Heart right ventricle (tissue), 16 donors: ENCODE data around the gene SSNA1. TPM values are rescaled to one million over a fixed set of nuclear protein-coding genes. Genes with fewer than 3 reads are reported as not detected.
A peak's percentile ranks its signal among the peaks of the same experiment; 100 is the strongest.

Source experiments
- ATAC-seq, 8 donors: fragments of 200-7000 bp; cut with Tn5 transposase; one replicate each; pipeline ENCODE4 v1.9.1; 2020; ENCODE audit warnings: mild to moderate bottlenecking in 8 of 8, moderate library complexity in 8 of 8, moderate number of reproducible peaks in 1 of 8
- DNase-seq, 2 donors: peaks; one replicate each; pipeline ENCODE4 v3.0.0-alpha.2; 2020
- H3K27ac ChIP-seq, 10 donors: fragments of 200-600 bp; sonication (generic) in 2 of 10; one replicate each; pipeline versions ENCODE4 v1.5.0 to v1.8.0; 2020 to 2022; ENCODE audit warnings: mild to moderate bottlenecking in 3 of 10
- H3K27me3 ChIP-seq, 7 donors: fragments of 200-600 bp; one replicate each; pipeline ENCODE4 v1.8.0; 2021 to 2022; ENCODE audit warnings: mild to moderate bottlenecking in 2 of 7
- H3K36me3 ChIP-seq, 9 donors: fragments of 200-600 bp; sonication (generic) in 1 of 9; one replicate each; pipeline versions ENCODE4 v1.5.0 to v1.8.0; 2020 to 2022; ENCODE audit warnings: mild to moderate bottlenecking in 2 of 9
- H3K4me1 ChIP-seq, 9 donors: fragments of 200-600 bp; sonication (generic) in 1 of 9; one replicate each; pipeline versions ENCODE4 v1.5.0 to v1.8.0; 2020 to 2022; ENCODE audit warnings: mild to moderate bottlenecking in 4 of 9
- H3K4me3 ChIP-seq, 10 donors: fragments of 200-600 bp; sonication (generic) in 2 of 10; one replicate each; pipeline versions ENCODE4 v1.5.0 to v1.8.0; 2020 to 2022; ENCODE audit warnings: mild to moderate bottlenecking in 7 of 10, moderate library complexity in 2 of 10
- H3K9me3 ChIP-seq, 11 donors: fragments of 200-600 bp in 10 of 11; sonication (generic) in 2 of 11; one replicate each; pipeline versions ENCODE4 v1.5.0 to v1.8.0; 2013 to 2022; ENCODE audit warnings: mild to moderate bottlenecking in 2 of 11, control low read depth in 1 of 11, moderate library complexity in 1 of 11
- WGBS, 2 donors: extraction: QIAGEN DNeasy Blood & Tissue Kit; methylation state at CpG; one replicate each; pipeline ENCODE4 v1.1.7; 2013; ENCODE audit warnings: inconsistent platforms in 1 of 2; 5-methylcytosine and 5-hydroxymethylcytosine counted together
- intact Hi-C, 10 donors: fragments of 100-400 bp; cut with DNase I; formaldehyde crosslinking; loops; one replicate each; pipeline versions ENCODE4 v1.11.1 to v1.14.2; 2022
- polyA plus RNA-seq, 2 donors: library from polyadenylated mRNA; stranded (reverse); fragments of 200-250 nt; gene quantifications; one replicate each; pipeline ENCODE4 v1.2.3, GENCODE V29; 2013
- total RNA-seq, 10 donors: library from RNA; stranded (reverse); fragmentation: NEBNext Ultra II Directional in 3 of 10; extraction: Animal tissue kit (Norgen Biotek cat#: 25700) in 3 of 10; gene quantifications; one replicate each; pipeline versions ENCODE4 v1.2.1 to v1.2.4, GENCODE V29; 2021 to 2023
- TF ChIP-seq, protein P1 (sequence below), 9 donors: fragments of 200-600 bp; sonication (generic) in 2 of 9; IDR thresholded peaks; one replicate each; pipeline versions ENCODE4 v1.5.0 to v1.8.0; 2021 to 2022; ENCODE audit warnings: antibody characterized with exemption in 9 of 9, mild to moderate bottlenecking in 5 of 9, moderate library complexity in 1 of 9
- donor health status: Arrhythmogenic right ventricular cardiomyopathy.
- donor health status: ischemic (EF 13 %, LVEDD 7.1; RV severe dilation, severe dysfunction).
- donor health status: healthy with polysubstance abuse.
- donor health status: DM: no; HTN: yes; CAD: no.
- donor health status: DM: no; HTN: no; CAD: no.
- donor health status: ischemic (EF 25% LVEDD 6.9; RV normal size, moderate dysfunction).
- donor health status: ischemic (EF 25% LVEDD 5.7; RV mildly dilated, moderate dysfunction).
- donor health status: healthy.
- donor health status: DM: yes; HTN: yes; CAD: no.
- donor health status: Ischemic cardiomyopathy.
- donor health status: ischemic (EF 35%, LVEDD 5.7; RV mildly dilated, moderate dysfunction).
- donor health status: nonischemic (EF 11% LVEDD 7.7; RV severe dilation, severe dysfunction).
- donor health status: DM: yes; HTN: yes; CAD: no.
- donor health status: PGD.
- donor health status: ischemic (EF 29% LVEDD 5.4; RV normal size, mild dysfunction).
- donor health status: nonischemic (EF 23%, LVEDD 6.1; RV moderate dilation, normal function).

The SSNA1 gene
- total and polyA plus RNA-seq, 12 donors, result 47.3 to 168 (median 57.6) TPM

DNA sequence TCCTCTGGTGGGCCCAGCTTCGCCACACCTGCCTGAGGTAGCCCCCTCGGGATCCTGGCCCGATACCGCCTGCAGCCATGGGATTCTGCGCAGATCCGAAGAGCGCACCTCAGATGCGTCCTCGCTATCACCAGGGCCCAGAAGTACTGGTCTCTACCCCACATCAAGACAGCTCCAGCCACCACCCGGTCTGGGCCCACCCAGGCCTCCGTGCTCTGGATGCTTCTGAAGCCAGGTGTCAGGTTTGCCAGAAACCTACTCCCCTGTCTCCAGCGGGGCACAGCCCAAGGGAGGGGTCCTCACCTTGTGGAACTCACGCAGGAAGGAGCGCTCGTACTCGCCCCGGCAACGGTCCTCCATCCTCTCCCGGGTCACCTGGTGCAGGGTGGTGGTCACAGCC is 2.6 kb upstream of the SSNA1 start:
- peaks cover 27 to 50% (median 42%) of the 10 kb centered on the region in 9 donors for H3K4me1 ChIP-seq
- no peak overlapping the region for H3K27ac ChIP-seq
- WGBS, 2 donors, result 93 to 95% methylated on average over 19 of the region's 19 CpGs
- no peak overlapping the region for H3K4me3 ChIP-seq
- TF ChIP-seq, protein P1, sequence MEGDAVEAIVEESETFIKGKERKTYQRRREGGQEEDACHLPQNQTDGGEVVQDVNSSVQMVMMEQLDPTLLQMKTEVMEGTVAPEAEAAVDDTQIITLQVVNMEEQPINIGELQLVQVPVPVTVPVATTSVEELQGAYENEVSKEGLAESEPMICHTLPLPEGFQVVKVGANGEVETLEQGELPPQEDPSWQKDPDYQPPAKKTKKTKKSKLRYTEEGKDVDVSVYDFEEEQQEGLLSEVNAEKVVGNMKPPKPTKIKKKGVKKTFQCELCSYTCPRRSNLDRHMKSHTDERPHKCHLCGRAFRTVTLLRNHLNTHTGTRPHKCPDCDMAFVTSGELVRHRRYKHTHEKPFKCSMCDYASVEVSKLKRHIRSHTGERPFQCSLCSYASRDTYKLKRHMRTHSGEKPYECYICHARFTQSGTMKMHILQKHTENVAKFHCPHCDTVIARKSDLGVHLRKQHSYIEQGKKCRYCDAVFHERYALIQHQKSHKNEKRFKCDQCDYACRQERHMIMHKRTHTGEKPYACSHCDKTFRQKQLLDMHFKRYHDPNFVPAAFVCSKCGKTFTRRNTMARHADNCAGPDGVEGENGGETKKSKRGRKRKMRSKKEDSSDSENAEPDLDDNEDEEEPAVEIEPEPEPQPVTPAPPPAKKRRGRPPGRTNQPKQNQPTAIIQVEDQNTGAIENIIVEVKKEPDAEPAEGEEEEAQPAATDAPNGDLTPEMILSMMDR (IDR thresholded peaks at IDR 0.05), result no peak
- H3K27me3 ChIP-seq, result no peaks in the 10 kb centered on the region
- ATAC-seq, result no peak
- intact Hi-C loops, result loop anchor here in 5 of 10 donors (5.0 to 10.0 kb wide), 3 partner anchors 36 to 51 kb away; partner anchors contain the start of genes GRIN1 (in 2 of the 5), RNF208 (in 2 of the 5), CYSRT1 (in 1 of the 5) and RNF224 (in 1 of the 5)
- no peaks in the 10 kb centered on the region for H3K9me3 ChIP-seq
- DNase-seq, result no peak
- H3K36me3 ChIP-seq, result peaks cover 0 to 73% (median 44%) of the 10 kb centered on the region in 9 donors

DNA sequence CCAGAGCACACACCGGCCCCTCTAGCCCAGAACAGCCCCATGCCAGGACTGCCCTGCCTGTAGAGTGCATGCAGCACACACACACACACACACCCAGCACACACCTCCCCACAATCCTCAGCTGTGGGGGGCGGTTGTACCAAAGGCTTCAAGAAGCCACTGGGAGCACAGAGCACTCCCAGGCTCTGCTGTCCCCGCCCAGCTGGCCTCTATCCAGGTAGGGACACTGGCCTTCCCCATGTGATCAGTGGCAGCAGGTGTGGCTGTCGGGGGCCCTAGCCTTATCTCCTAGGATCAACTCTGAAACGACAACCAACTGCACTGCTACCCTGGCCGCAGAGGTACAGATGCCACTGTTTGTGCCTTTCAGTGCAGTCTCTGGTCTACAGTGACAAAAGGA is 2.1 kb upstream of the SSNA1 start:
- peaks cover 28 to 54% (median 44%) of the 10 kb centered on the region in 9 donors for H3K4me1 ChIP-seq
- intact Hi-C loops, result loop anchor here in 5 of 10 donors (5.0 to 10.0 kb wide), 3 partner anchors 36 to 52 kb away; partner anchors contain the start of genes GRIN1 (in 2 of the 5), RNF208 (in 2 of the 5), CYSRT1 (in 1 of the 5) and RNF224 (in 1 of the 5)

DNA sequence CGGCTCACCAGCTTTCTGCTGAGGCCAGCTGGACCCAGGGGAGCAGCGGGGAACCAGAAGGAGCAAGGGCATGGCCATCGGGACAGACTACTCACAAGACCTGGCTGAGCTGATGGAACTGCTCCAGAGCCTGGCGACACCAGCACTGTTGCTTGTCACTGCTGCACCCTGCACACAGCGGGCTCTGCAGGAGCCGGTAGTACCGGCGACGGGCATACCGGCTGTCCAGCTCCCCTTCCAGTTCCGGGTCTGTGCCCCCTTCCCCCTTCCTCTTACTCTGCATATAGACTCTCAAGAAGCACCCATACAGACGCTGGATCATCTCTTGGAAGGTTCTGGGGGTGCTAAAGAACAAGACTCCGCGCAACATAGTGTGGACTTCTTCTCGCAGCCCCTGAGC is 1.1 kb upstream of the SSNA1 start:
- H3K9me3 ChIP-seq, result no peaks in the 10 kb centered on the region
- DNase-seq, result no peak
- ATAC-seq, result no peak
- 84% methylated on average over 15 of the region's 15 CpGs for WGBS, 2 donors
- intact Hi-C loops, result loop anchor here in 5 of 10 donors (5.0 to 10.0 kb wide), 3 partner anchors 35 to 53 kb away; partner anchors contain the start of genes GRIN1 (in 2 of the 5), RNF208 (in 2 of the 5), CYSRT1 (in 1 of the 5) and RNF224 (in 1 of the 5)
- TF ChIP-seq, protein P1 (IDR thresholded peaks at IDR 0.05), result no peak
- no peak overlapping the region for H3K27ac ChIP-seq
- peaks cover 0 to 72% (median 39%) of the 10 kb centered on the region in 9 donors for H3K36me3 ChIP-seq
- no peaks in the 10 kb centered on the region for H3K27me3 ChIP-seq
- H3K4me1 ChIP-seq, result peaks cover 28 to 60% (median 45%) of the 10 kb centered on the region in 9 donors
- peak overlapping the region; percentile 75 to 99 (median 98) for H3K4me3 ChIP-seq

More for the DNA sequence above, 2.1 kb upstream of the SSNA1 start:
- Histone ChIP-seq H3K36me3 (peaks cover 0 to 73% (median 43%) of the 10 kb centered on the region in 9 donors), H3K4me3 (peak overlapping the region in 2 of 10 donors; percentile 98), H3K9me3 (no peaks in the 10 kb centered on the region), H3K27me3 (no peaks in the 10 kb centered on the region), H3K27ac (no peak overlapping the region)
- TF ChIP-seq, protein P1 (IDR thresholded peaks at IDR 0.05), result no peak
- no peak for DNase-seq
- no peak for ATAC-seq
- 72 to 80% methylated on average over 6 of the region's 6 CpGs for WGBS, 2 donors

DNA sequence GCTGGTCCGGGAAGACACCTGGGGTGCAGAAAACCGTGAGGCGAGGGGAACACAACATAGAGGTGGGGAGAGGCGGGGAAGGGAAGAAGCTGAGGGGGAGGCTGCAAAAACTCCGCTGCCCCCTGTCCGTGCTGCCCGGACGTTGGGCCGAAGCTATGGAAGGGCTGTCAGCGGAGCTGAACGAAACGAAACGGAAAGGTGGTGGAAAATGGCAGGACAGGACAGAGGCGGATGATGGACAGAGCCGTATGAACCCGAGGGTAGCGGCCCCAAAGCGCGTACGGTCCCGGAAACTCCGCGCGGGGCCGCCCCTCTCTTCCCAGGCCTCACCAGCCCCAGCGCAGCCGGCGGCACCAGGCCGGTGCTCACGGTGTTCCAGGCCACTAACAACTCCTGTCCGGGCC is 388 bp upstream of the SSNA1 start:
- TF ChIP-seq, protein P1 (IDR thresholded peaks at IDR 0.05), result no peak
- Histone ChIP-seq H3K27ac (peak overlapping the region; percentile 94 to 100 (median 98)), H3K4me3 (peak overlapping the region; percentile 75 to 99 (median 98)), H3K4me1 (peaks cover 28 to 60% (median 45%) of the 10 kb centered on the region in 9 donors), H3K27me3 (no peaks in the 10 kb centered on the region), H3K36me3 (peaks cover 0 to 67% (median 31%) of the 10 kb centered on the region in 9 donors), H3K9me3 (no peaks in the 10 kb centered on the region)
- DNase-seq (no peak), ATAC-seq (peak in 3 of 8 donors; percentile 1 to 9 (median 7))
- intact Hi-C loops, result loop anchor here (1.0 to 10.0 kb wide), 7 partner anchors 17 to 53 kb away; partner anchors contain the start of genes RNF208 (in 5 of the 10), CYSRT1 (in 2 of the 10), GRIN1 (in 2 of the 10) and NDOR1 (in 1 of the 10)
- 0% methylated on average over 27 to 31 of the region's 31 CpGs for WGBS, 2 donors
